ENCODE measurements around the gene DDX3X. TPM values are rescaled to one million over a fixed set of nuclear protein-coding genes. Genes with fewer than 3 reads are reported as not detected.
"Not testable (repeated sequence)": the region's sequence is repeated elsewhere in the genome, so short reads cannot be mapped to it uniquely, and the experiment has no call there.

Gene DDX3X
- total RNA-seq, 4 donors from 2014 or later: 170 to 252 (median 224) TPM

- TF ChIP-seq POLR2A (IDR thresholded peaks at IDR 0.05): no peak
- TF ChIP-seq CTCF (IDR thresholded peaks at IDR 0.05): no peak
- no peak overlapping the region for H3K4me3 ChIP-seq (ENCODE audit: low read depth, poor library complexity, severe bottlenecking)
These were observed 18.0 kb downstream of the DDX3X start for GRCh38 chrX:41351923-41352322.

GRCh38 chrX:41352329-41352838 is 18.4 kb downstream of the DDX3X start:
- TF ChIP-seq POLR2A (IDR thresholded peaks at IDR 0.05) (no peak), CTCF (IDR thresholded peaks at IDR 0.05) (no peak)
- WGBS, 2 donors: 51 to 66% methylated on average over 3 of the region's 3 CpGs
- intact Hi-C loops (cut with DNase I; ENCODE audit: low total_unique reads): no loop called here
- no peak for DNase-seq (ENCODE audit: low spot score in 2 of 2)
- H3K4me3 ChIP-seq (ENCODE audit: low read depth, poor library complexity, severe bottlenecking): no peak overlapping the region

More at GRCh38 chrX:41351923-41352322, 18.0 kb downstream of the DDX3X start:
- DNase-seq (ENCODE audit: low spot score in 2 of 2): no peak
- WGBS, 2 donors: 52 to 69% methylated on average over 3 of the region's 3 CpGs
- intact Hi-C loops (cut with DNase I; ENCODE audit: low total_unique reads): no loop called here

GRCh38 chrX:41353985-41354384 is 20.0 kb downstream of the DDX3X start:
- TF ChIP-seq CTCF (IDR thresholded peaks at IDR 0.05): no peak
- no peak for TF ChIP-seq POLR2A (IDR thresholded peaks at IDR 0.05)
- no peak overlapping the region for H3K4me3 ChIP-seq (ENCODE audit: low read depth, poor library complexity, severe bottlenecking)
- intact Hi-C loops (cut with DNase I; ENCODE audit: low total_unique reads): no loop called here
- WGBS, 2 donors: 65 to 77% methylated on average over 3 of the region's 3 CpGs
- DNase-seq (ENCODE audit: low spot score in 2 of 2): no peak

- 96 to 98% methylated on average over 4 of the region's 4 CpGs for WGBS, 2 donors
- TF ChIP-seq CTCF (IDR thresholded peaks at IDR 0.05): no peak
- no peak for TF ChIP-seq POLR2A (IDR thresholded peaks at IDR 0.05)
- intact Hi-C loops (cut with DNase I; ENCODE audit: low total_unique reads): no loop called here
- no peak for DNase-seq (ENCODE audit: low spot score in 2 of 2)
- no peak overlapping the region for H3K4me3 ChIP-seq (ENCODE audit: low read depth, poor library complexity, severe bottlenecking)
These were observed 35.2 kb downstream of the DDX3X start for GRCh38 chrX:41369152-41369551.

GRCh38 chrX:41371575-41371974 is 37.6 kb downstream of the DDX3X start:
- intact Hi-C loops (cut with DNase I; ENCODE audit: low total_unique reads); H3K4me3 ChIP-seq (ENCODE audit: low read depth, poor library complexity, severe bottlenecking); DNase-seq (ENCODE audit: low spot score in 2 of 2): not testable (repeated sequence)
- 93 to 95% methylated on average over 5 of the region's 5 CpGs for WGBS, 2 donors

GRCh38 chrX:41373989-41374606 is 40.1 kb downstream of the DDX3X start:
- 82 to 90% methylated on average over 5 of the region's 5 CpGs for WGBS, 2 donors
- TF ChIP-seq POLR2A (IDR thresholded peaks at IDR 0.05): no peak
- TF ChIP-seq CTCF (IDR thresholded peaks at IDR 0.05): no peak
- no peak overlapping the region for H3K4me3 ChIP-seq (ENCODE audit: low read depth, poor library complexity, severe bottlenecking)
- no peak for DNase-seq (ENCODE audit: low spot score in 2 of 2)
- intact Hi-C loops (cut with DNase I; ENCODE audit: low total_unique reads): no loop called here

Data from lower leg skin (tissue), 4 donors.